LNCaP clone FGC (cell line): ENCODE results near the gene C3orf62.

ENCODE experiments used
- DNase-seq: peaks from one replicate; pipeline ENCODE4 v3.0.0-alpha.2; 2011; ENCODE audit warnings: low read depth
- H3K4me3 ChIP-seq: 2 replicates; pipeline ENCODE4 v1.5.1; 2011; ENCODE audit warnings: mild to moderate bottlenecking, low read depth, low read length, control low read depth
- TF ChIP-seq, protein P1 (sequence below): IDR thresholded peaks from 2 replicates; pipeline ENCODE4 v1.5.1; 2012; ENCODE audit warnings: mild to moderate bottlenecking; ENCODE audit not compliant: control insufficient read depth, insufficient read depth; ENCODE audit errors: extremely low read depth

C3orf62 gene

DNA sequence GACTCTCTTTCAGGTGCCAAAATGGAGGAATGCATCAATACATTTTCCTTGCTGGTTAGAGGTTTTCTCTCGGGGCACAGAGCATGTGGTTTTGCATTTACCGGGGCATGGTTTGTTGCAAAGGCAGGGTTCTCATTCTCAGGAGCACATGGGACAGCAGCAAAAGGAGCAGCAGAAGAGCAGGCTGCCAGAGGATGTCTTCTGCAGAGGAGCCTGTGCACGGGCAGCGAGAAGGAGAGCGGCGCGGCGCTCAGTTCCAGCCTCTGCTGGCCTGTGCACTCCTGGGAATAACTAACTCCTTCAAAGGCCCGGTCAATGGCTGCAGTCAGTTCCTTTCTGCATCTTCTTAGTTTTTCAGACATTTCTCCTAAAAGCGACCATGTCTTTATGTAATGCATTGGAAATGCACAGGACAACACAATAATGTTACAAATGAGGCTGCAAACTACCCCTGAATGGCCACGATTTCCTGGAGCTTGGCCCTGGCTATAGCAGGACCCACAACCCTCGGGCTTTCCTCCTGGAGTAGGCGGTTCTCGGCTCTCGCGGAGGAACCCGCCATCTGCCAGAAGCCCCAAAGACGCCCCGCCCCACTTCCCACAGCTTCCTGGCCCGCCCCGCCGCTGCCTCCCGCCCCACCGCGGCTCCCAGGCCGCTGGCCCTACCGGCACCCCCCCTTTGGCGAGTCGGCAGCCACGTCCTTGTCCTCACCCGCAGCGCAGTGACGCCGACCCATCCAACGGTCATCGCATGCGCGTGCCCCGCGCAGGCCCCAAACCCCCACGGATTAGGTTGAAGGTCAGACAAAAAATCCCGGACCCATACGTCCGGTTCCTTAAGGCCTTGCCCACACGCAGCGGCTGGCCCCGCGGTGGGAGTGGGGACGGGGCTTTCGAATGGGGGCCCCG lies at the start of gene C3orf62:
TSS of gene C3orf62 (minus strand) at position 758 of the 908 bp plus-strand sequence. CDS start at position 398, 360 bp downstream.
- H3K4me3 ChIP-seq = peak within 1 kb of the TSS; percentile 58
- TF ChIP-seq, protein P1, sequence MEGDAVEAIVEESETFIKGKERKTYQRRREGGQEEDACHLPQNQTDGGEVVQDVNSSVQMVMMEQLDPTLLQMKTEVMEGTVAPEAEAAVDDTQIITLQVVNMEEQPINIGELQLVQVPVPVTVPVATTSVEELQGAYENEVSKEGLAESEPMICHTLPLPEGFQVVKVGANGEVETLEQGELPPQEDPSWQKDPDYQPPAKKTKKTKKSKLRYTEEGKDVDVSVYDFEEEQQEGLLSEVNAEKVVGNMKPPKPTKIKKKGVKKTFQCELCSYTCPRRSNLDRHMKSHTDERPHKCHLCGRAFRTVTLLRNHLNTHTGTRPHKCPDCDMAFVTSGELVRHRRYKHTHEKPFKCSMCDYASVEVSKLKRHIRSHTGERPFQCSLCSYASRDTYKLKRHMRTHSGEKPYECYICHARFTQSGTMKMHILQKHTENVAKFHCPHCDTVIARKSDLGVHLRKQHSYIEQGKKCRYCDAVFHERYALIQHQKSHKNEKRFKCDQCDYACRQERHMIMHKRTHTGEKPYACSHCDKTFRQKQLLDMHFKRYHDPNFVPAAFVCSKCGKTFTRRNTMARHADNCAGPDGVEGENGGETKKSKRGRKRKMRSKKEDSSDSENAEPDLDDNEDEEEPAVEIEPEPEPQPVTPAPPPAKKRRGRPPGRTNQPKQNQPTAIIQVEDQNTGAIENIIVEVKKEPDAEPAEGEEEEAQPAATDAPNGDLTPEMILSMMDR = no peak
- DNase-seq = peak; percentile 58

DNA sequence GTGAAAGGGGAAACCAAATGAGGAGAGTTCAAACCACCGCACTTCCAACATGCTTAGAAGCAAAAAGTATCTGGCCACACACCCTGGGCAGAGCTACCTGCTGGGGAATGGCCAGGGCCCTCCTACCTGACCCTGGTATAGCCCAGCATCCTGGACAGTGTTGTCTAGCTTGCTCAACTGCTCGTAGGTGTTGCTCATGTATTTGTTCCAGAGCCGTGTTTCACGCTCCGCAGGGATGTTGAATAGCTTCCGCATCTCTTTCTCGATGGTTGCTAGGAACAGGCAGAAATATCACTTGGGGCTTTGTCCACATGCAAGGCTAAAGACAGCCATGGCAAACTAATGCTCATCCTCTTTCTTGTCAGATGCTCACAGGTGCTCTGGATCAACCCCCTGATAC lies 47.7 kb upstream of the C3orf62 start:
- no peak overlapping the region for H3K4me3 ChIP-seq
- no peak for DNase-seq
- TF ChIP-seq, protein P1 = no peak

GRCh38 chr3:49316696-49317457 lies 39.8 kb upstream of the C3orf62 start:
- TF ChIP-seq, protein P1 = no peak
- H3K4me3 ChIP-seq = no peak overlapping the region
- no peak for DNase-seq

DNA sequence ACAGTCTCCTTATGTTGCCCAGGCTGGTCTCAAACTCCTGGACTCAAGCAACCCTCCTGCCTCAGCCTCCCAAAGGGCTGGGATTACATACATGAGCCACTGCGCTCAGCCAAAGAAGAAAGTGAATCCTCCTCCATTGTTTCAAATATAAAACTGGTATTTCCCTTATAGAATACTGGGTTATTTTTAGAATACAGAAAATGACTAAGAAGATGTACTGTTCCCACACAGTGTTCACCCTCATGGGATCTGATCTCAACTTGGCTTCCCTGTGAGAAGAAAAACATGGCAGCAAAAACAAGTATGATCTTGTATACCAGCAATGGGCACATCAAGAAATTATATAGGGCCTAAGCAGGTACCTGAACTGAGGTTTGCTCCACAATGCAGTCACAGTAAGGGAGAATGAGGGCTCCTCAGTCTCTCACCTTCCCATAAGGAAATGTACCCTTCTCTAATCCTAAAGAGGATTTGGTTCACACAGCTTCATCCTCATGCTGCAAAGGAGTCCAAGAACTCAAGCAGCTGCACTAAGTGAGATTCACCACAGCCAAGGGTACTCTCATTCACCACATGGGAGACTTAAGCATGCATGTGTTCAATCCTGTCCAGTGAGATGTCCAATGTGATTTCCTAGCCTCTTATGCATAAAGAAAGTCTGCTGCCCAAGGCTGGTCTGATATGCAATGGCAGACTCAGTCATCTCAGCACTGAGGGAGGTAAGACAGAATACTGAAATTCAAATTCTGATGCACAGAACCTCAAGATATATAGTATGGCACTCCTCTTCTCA lies 37.1 kb upstream of the C3orf62 start:
- no peak overlapping the region for H3K4me3 ChIP-seq
- TF ChIP-seq, protein P1 = no peak
- no peak for DNase-seq

- no peak overlapping the region for H3K4me3 ChIP-seq
- TF ChIP-seq, protein P1 = no peak
- no peak for DNase-seq
Measured at GRCh38 chr3:49311283-49311682, 34.3 kb upstream of the C3orf62 start.

DNA sequence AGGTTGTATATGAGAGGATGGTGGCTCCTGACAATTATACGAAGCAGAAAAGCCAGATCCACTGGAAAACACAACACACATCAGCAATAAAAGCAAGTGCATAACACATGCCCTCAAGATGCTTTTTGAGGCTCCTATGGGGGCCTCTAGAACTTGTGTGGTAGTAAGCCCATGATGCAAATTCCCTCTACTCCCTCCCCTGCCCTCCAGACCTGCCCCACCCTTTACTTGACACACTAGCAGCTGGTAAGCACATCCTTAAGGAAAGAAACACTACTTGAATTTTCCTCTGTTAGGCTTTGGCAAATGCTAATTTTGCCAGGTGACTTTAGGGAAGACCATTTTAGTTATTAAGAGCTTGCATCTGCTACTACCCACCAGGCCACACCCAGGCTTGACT lies 33.6 kb upstream of the C3orf62 start:
- H3K4me3 ChIP-seq = no peak overlapping the region
- TF ChIP-seq, protein P1 = no peak
- DNase-seq = no peak
